IPS-18c (cell line): ENCODE results near the gene TEX19.
"Not testable (repeated sequence)": the region's sequence is repeated elsewhere in the genome, so short reads cannot be mapped to it uniquely, and the experiment has no call there.

Experiments used
- H3K4me3 ChIP-seq: 2 replicates; pipeline ENCODE4 v1.7.0; 2013; ENCODE audit warnings: low read depth, mild to moderate bottlenecking, low read length, moderate library complexity; ENCODE audit not compliant: insufficient read depth
- H3K9me3 ChIP-seq: one replicate; pipeline ENCODE4 v1.6.1; 2013; ENCODE audit warnings: mild to moderate bottlenecking, low read length, moderate library complexity; ENCODE audit not compliant: control insufficient read depth, insufficient read depth

Gene TEX19

GRCh38 chr17:82380860-82381702, 22.0 kb downstream of the TEX19 start:
- no peaks in the 10 kb centered on the region for H3K9me3 ChIP-seq
- no peak overlapping the region for H3K4me3 ChIP-seq

- H3K9me3 ChIP-seq, H3K4me3 ChIP-seq: not testable (repeated sequence)
Measured at GRCh38 chr17:82381703-82382009, 22.6 kb downstream of the TEX19 start.

GRCh38 chr17:82382220-82382932, 23.3 kb downstream of the TEX19 start:
- not testable (repeated sequence) for H3K9me3 ChIP-seq, H3K4me3 ChIP-seq

- H3K4me3 ChIP-seq, result no peak overlapping the region
- H3K9me3 ChIP-seq, result no peaks in the 10 kb centered on the region
Measured at GRCh38 chr17:82382933-82383255, 23.8 kb downstream of the TEX19 start.

GRCh38 chr17:82383411-82383810, 24.4 kb downstream of the TEX19 start:
- H3K4me3 ChIP-seq, result no peak overlapping the region

GRCh38 chr17:82384051-82384729, 25.1 kb downstream of the TEX19 start:
- Histone ChIP-seq H3K4me3 (no peak overlapping the region), H3K9me3 (no peaks in the 10 kb centered on the region)

More at GRCh38 chr17:82383411-82383810, 24.4 kb downstream of the TEX19 start:
- no peaks in the 10 kb centered on the region for H3K9me3 ChIP-seq

GRCh38 chr17:82384730-82385481, 25.9 kb downstream of the TEX19 start:
- Histone ChIP-seq H3K4me3 (no peak overlapping the region), H3K9me3 (no peaks in the 10 kb centered on the region)

GRCh38 chr17:82385559-82386254, 26.7 kb downstream of the TEX19 start:
- Histone ChIP-seq H3K4me3 (no peak overlapping the region), H3K9me3 (no peaks in the 10 kb centered on the region)

GRCh38 chr17:82386255-82386831, 27.3 kb downstream of the TEX19 start:
- H3K4me3 ChIP-seq, result no peak overlapping the region
- no peaks in the 10 kb centered on the region for H3K9me3 ChIP-seq

- H3K4me3 ChIP-seq, result no peak overlapping the region
- H3K9me3 ChIP-seq, result no peaks in the 10 kb centered on the region
Measured at GRCh38 chr17:82386881-82387704, 28.0 kb downstream of the TEX19 start.

GRCh38 chr17:82387705-82388106, 28.7 kb downstream of the TEX19 start:
- Histone ChIP-seq H3K4me3 (no peak overlapping the region), H3K9me3 (no peaks in the 10 kb centered on the region)

- Histone ChIP-seq H3K4me3 (no peak overlapping the region), H3K9me3 (no peaks in the 10 kb centered on the region)
Measured at GRCh38 chr17:82388223-82388921, 29.3 kb downstream of the TEX19 start.

- no peak overlapping the region for H3K4me3 ChIP-seq
- no peaks in the 10 kb centered on the region for H3K9me3 ChIP-seq
Measured at GRCh38 chr17:82388922-82389283, 29.9 kb downstream of the TEX19 start.

GRCh38 chr17:82389379-82389778, 30.3 kb downstream of the TEX19 start:
- peaks cover 2% of the 10 kb centered on the region for H3K9me3 ChIP-seq

GRCh38 chr17:82390015-82390859, 31.2 kb downstream of the TEX19 start:
- H3K9me3 ChIP-seq, result peaks cover 2% of the 10 kb centered on the region
- no peak overlapping the region for H3K4me3 ChIP-seq

More at GRCh38 chr17:82389379-82389778, 30.3 kb downstream of the TEX19 start:
- H3K4me3 ChIP-seq, result no peak overlapping the region
